ENCODE data around the gene SLC25A31. TPM values are rescaled to one million over a fixed set of nuclear protein-coding genes. Genes with fewer than 3 reads are reported as not detected.

SLC25A31 gene
- total and polyA plus RNA-seq, 10 of the 15 experiments (the other 5 are each of a cell fraction or from before 2014, with no cell fraction given): not detected

DNA sequence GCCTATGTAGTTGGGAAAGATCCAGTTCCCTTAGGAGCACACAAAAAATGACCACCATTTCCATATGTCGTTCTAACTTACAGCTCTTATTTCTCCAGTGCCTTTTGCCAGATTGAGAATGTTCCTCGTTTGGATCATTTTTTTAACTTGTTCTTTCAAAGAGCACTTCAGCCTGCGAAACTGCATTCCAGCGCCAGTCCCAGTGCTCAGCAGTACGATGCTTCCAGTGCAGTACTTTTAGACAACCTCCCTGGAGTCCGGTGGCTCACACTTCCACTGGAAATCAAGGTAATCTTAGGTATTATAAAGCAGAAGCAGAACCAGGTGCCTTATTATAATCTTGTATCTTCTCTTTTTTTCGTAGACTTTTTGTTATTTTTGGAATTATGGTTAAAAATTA is 42.6 kb upstream of the SLC25A31 start (continued):
- TF ChIP-seq, protein P1, sequence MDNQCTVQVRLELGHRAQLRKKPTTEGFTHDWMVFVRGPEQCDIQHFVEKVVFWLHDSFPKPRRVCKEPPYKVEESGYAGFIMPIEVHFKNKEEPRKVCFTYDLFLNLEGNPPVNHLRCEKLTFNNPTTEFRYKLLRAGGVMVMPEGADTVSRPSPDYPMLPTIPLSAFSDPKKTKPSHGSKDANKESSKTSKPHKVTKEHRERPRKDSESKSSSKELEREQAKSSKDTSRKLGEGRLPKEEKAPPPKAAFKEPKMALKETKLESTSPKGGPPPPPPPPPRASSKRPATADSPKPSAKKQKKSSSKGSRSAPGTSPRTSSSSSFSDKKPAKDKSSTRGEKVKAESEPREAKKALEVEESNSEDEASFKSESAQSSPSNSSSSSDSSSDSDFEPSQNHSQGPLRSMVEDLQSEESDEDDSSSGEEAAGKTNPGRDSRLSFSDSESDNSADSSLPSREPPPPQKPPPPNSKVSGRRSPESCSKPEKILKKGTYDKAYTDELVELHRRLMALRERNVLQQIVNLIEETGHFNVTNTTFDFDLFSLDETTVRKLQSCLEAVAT (IDR thresholded peaks at IDR 0.05): no peak
- TF ChIP-seq KAT2A (conservative IDR thresholded peaks at IDR 0.05; ENCODE audit: control insufficient read depth, low read depth, low read length): no peak
- no peak for TF ChIP-seq POLR2AphosphoS2 (IDR thresholded peaks at IDR 0.05; ENCODE audit: low read depth, low read length)
- TF ChIP-seq IRF4 (IDR thresholded peaks at IDR 0.05; ENCODE audit: low read depth, low read length): no peak

DNA sequence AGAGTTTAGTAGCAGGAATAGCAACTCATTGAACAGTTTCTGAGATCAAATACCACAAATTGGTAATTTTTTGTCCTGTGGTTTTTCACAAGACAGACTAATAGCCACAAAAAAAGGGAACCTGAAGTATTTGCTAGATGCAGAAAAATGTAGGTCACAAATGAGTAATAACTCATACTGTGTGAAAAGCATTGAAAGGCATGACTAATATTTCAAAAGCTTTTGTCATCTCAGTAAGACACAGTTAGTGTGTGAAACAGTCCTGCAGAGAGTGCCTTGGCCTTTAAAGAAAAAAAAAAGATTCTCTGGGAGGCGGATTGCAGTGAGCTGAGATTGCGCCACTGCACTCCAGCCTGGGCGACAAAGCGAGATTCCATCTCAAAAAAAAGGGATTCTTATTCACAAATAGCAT is 31.4 kb upstream of the SLC25A31 start:
- SMC1A ChIA-PET (ENCODE audit: uncharacterized antibody, unreplicated experiment): interaction anchor here (1.0 to 1.6 kb wide), 3 partner anchors 12 to 173 kb away, joined by 3 to 4 read pairs (median 3); no protein-coding TSS in a partner anchor
- no TSS peak for BruUV-seq (replicated peaks)
- H2AFZ ChIP-seq (ENCODE audit: control insufficient read depth, low read depth, low read length): no peak overlapping the region
- DNase-seq (ENCODE audit: low read depth, low spot score) (peak; percentile 83), ATAC-seq (peak; percentile 100), FAIRE-seq (peak; percentile 97)
- H3K79me2 ChIP-seq (ENCODE audit: control insufficient read depth, insufficient read depth, low read length): no peaks in the 10 kb centered on the region
- H3K9me3 ChIP-seq (replicated peaks; ENCODE audit: control insufficient read depth, insufficient read depth, low read length): no peaks in the 10 kb centered on the region
- 1% methylated on average over 4 of the region's 4 CpGs for WGBS (ENCODE audit: insufficient coverage, insufficient replicate concordance, low lambda C conversion rate, missing lambda C conversion rate)
- in situ Hi-C loops (cut with MboI): no loop called here
- H3K27ac ChIP-seq (ENCODE audit: control insufficient read depth, insufficient read depth): no peak overlapping the region
- H3K4me2 ChIP-seq (ENCODE audit: control insufficient read depth, insufficient read depth): peak overlapping the region; percentile 47
- no peak overlapping the region for H3K9ac ChIP-seq (ENCODE audit: control insufficient read depth, insufficient read depth, low read length)
- intact Hi-C loops (cut with micrococcal nuclease; ENCODE audit: unreplicated experiment): loop anchor here (2.0 kb wide), 1 partner anchor 84 kb away; the partner anchor contains the start of gene HSPA4L
- H3K4me3 ChIP-seq: no peak overlapping the region
- peaks cover 3% of the 10 kb centered on the region; the same call in 1 of the 2 replicates for H3K4me1 ChIP-seq (ENCODE audit: control insufficient read depth, insufficient read depth, low read length)
- CTCF ChIA-PET: interaction anchor here (0.9 kb wide), 1 partner anchor 29 kb away, joined by 3 read pairs; no protein-coding TSS in a partner anchor
- H3K36me3 ChIP-seq (ENCODE audit: control insufficient read depth in 2 of 2, insufficient read depth in 2 of 2, low read length in 1 of 2): no peaks in the 10 kb centered on the region
- RAD21 ChIA-PET (ENCODE audit: unreplicated experiment): no interaction called here
- POLR2A ChIA-PET: no interaction called here
- H3K27me3 ChIP-seq (replicated peaks in 1 of 2; ENCODE audit: control insufficient read depth in 2 of 2, insufficient read depth in 2 of 2, low read length in 1 of 2): no peaks in the 10 kb centered on the region
- H4K20me1 ChIP-seq (ENCODE audit: control insufficient read depth, insufficient read depth): no peaks in the 10 kb centered on the region
- peak; percentile 92 for TF ChIP-seq CBFB (IDR thresholded peaks at IDR 0.05; ENCODE audit: low read depth)
- no peak for TF ChIP-seq POLR2AphosphoS2 (IDR thresholded peaks at IDR 0.05; ENCODE audit: low read depth, low read length)
- peak in 1 of 2 experiments; percentile 69; a peak in 2 of 4 replicates for TF ChIP-seq CEBPB (IDR thresholded peaks at IDR 0.05; ENCODE audit: borderline replicate concordance in 1 of 2, low read depth in 2 of 2, low read length in 2 of 2)
- TF ChIP-seq, protein P2, sequence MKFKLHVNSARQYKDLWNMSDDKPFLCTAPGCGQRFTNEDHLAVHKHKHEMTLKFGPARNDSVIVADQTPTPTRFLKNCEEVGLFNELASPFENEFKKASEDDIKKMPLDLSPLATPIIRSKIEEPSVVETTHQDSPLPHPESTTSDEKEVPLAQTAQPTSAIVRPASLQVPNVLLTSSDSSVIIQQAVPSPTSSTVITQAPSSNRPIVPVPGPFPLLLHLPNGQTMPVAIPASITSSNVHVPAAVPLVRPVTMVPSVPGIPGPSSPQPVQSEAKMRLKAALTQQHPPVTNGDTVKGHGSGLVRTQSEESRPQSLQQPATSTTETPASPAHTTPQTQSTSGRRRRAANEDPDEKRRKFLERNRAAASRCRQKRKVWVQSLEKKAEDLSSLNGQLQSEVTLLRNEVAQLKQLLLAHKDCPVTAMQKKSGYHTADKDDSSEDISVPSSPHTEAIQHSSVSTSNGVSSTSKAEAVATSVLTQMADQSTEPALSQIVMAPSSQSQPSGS (IDR thresholded peaks at IDR 0.05; ENCODE audit: low read length): peak; percentile 90
- peak; percentile 92 for TF ChIP-seq ZNF384 (IDR thresholded peaks at IDR 0.05; ENCODE audit: borderline replicate concordance, low read depth, low read length)
- peak; percentile 82 to 97 for TF ChIP-seq EP300 (IDR thresholded peaks at IDR 0.05; ENCODE audit: borderline replicate concordance in 1 of 2, control insufficient read depth in 1 of 2, low read depth in 2 of 2, low read length in 2 of 2)
- TF ChIP-seq BMI1 (IDR thresholded peaks at IDR 0.05; ENCODE audit: borderline replicate concordance): peak; percentile 89
- TF ChIP-seq, protein P3, sequence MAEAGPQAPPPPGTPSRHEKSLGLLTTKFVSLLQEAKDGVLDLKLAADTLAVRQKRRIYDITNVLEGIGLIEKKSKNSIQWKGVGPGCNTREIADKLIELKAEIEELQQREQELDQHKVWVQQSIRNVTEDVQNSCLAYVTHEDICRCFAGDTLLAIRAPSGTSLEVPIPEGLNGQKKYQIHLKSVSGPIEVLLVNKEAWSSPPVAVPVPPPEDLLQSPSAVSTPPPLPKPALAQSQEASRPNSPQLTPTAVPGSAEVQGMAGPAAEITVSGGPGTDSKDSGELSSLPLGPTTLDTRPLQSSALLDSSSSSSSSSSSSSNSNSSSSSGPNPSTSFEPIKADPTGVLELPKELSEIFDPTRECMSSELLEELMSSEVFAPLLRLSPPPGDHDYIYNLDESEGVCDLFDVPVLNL (IDR thresholded peaks at IDR 0.05; ENCODE audit: low read depth, low read length): no peak
- TF ChIP-seq, protein P4, sequence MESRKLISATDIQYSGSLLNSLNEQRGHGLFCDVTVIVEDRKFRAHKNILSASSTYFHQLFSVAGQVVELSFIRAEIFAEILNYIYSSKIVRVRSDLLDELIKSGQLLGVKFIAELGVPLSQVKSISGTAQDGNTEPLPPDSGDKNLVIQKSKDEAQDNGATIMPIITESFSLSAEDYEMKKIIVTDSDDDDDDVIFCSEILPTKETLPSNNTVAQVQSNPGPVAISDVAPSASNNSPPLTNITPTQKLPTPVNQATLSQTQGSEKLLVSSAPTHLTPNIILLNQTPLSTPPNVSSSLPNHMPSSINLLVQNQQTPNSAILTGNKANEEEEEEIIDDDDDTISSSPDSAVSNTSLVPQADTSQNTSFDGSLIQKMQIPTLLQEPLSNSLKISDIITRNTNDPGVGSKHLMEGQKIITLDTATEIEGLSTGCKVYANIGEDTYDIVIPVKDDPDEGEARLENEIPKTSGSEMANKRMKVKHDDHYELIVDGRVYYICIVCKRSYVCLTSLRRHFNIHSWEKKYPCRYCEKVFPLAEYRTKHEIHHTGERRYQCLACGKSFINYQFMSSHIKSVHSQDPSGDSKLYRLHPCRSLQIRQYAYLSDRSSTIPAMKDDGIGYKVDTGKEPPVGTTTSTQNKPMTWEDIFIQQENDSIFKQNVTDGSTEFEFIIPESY (IDR thresholded peaks at IDR 0.05): 0 out of 2 replicates have a peak, but pooled peaks have one; percentile 5
- peak; percentile 86; the same call in 1 of the 2 replicates for TF ChIP-seq IRF4 (IDR thresholded peaks at IDR 0.05; ENCODE audit: low read depth, low read length)
- TF ChIP-seq EGR1 (IDR thresholded peaks at IDR 0.05; ENCODE audit: borderline replicate concordance in 1 of 2, low read depth in 2 of 2, low read length in 2 of 2): no peak
- TF ChIP-seq BCL11A (IDR thresholded peaks at IDR 0.05; ENCODE audit: low read depth, low read length): peak; percentile 96
- no peak for TF ChIP-seq SMAD1 (IDR thresholded peaks at IDR 0.05; ENCODE audit: low read depth, partially characterized antibody)
- peak; percentile 70; the same call in 1 of the 2 replicates for TF ChIP-seq ZNF24 (IDR thresholded peaks at IDR 0.05)

Data from GM12878 (cell line).